ENCODE measurements around the gene XPO6.

XPO6 gene

DNA sequence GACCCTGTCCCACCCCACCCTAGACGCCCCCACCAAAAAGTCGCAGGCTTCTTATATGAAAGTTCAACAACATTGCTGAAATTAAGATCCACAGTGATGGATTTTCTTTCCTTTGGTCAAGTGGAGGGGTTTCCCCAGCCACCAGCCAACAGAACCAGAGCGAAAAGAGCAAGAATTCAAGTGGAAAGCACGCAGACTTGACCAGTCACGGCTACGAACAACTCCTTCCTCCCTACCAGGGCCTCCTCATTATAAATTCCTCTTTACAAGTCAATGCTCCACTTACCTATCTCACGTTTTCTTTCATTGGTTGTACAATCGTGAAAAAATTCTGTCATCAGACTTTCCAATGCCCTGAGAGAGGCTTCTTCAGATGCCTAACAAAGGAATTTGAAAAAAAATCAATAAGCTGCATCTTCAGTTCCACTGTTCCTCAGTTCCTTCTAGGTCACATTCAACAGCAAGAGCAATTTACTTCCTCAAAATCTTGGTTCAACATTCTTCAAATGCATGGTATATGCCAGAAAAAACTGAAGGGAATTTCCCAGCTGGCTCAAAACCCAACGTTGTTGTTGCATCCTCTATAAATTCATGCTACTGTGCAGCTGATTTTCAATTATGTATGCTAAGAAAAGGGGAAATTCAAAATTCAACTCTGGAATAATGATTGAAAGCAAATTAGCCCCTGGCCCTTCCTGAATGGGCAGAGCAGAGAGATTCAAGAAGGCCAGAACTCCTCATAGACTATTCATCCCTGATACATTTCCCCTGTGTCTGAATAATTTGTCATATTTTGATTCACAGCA lies 30.9 kb downstream of the XPO6 start:
- Histone ChIP-seq H3K4me3 (ENCODE audit: low read depth, low read length) (no peak overlapping the region), H3K79me2 (peaks cover 4% of the 10 kb centered on the region), H3K27me3 (ENCODE audit: control insufficient read depth, insufficient read depth, low read length) (no peaks in the 10 kb centered on the region), H3K4me2 (ENCODE audit: low read length) (no peak overlapping the region), H3K27ac (no peak overlapping the region), H2AFZ (no peak overlapping the region), H3K9me3 (ENCODE audit: control insufficient read depth, low read length) (no peaks in the 10 kb centered on the region), H3K9ac (no peak overlapping the region), H3K36me3 (ENCODE audit: control insufficient read depth, insufficient read depth, low read length) (no peaks in the 10 kb centered on the region), H3K4me1 (peaks cover 7% of the 10 kb centered on the region)
- TF ChIP-seq, protein P1, sequence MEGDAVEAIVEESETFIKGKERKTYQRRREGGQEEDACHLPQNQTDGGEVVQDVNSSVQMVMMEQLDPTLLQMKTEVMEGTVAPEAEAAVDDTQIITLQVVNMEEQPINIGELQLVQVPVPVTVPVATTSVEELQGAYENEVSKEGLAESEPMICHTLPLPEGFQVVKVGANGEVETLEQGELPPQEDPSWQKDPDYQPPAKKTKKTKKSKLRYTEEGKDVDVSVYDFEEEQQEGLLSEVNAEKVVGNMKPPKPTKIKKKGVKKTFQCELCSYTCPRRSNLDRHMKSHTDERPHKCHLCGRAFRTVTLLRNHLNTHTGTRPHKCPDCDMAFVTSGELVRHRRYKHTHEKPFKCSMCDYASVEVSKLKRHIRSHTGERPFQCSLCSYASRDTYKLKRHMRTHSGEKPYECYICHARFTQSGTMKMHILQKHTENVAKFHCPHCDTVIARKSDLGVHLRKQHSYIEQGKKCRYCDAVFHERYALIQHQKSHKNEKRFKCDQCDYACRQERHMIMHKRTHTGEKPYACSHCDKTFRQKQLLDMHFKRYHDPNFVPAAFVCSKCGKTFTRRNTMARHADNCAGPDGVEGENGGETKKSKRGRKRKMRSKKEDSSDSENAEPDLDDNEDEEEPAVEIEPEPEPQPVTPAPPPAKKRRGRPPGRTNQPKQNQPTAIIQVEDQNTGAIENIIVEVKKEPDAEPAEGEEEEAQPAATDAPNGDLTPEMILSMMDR (IDR thresholded peaks at IDR 0.05) = no peak

DNA sequence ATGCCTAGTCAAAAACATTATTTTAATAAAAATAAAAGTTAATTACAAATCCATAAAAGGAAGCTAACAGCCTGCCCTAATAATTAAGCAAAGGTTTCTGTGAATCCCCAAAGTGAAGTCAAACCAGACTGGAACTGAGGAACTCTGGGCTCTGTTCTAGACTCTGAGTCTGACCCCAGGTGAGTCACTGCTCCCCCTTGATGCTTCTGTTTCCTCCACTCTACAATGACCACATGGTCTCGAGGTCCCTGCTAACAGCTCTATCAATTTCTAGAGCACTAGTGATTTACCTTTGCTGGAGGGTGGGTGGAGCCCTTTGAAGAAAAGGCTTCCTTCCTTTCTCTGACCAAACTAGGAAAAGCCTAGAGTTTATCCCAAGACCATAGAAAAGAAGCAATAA lies 32.4 kb downstream of the XPO6 start:
- no peak overlapping the region for H2AFZ ChIP-seq
- no peaks in the 10 kb centered on the region for H3K27me3 ChIP-seq (ENCODE audit: control insufficient read depth, insufficient read depth, low read length)
- no peaks in the 10 kb centered on the region for H3K9me3 ChIP-seq (ENCODE audit: control insufficient read depth, low read length)
- H3K79me2 ChIP-seq = peaks cover 8% of the 10 kb centered on the region
- peaks cover 7% of the 10 kb centered on the region for H3K4me1 ChIP-seq
- no peak overlapping the region for H3K4me3 ChIP-seq (ENCODE audit: low read depth, low read length)
- TF ChIP-seq, protein P1 (IDR thresholded peaks at IDR 0.05) = no peak
- H3K36me3 ChIP-seq (ENCODE audit: control insufficient read depth, insufficient read depth, low read length) = no peaks in the 10 kb centered on the region
- no peak overlapping the region for H3K4me2 ChIP-seq (ENCODE audit: low read length)
- no peak overlapping the region for H3K9ac ChIP-seq
- no peak overlapping the region for H3K27ac ChIP-seq

DNA sequence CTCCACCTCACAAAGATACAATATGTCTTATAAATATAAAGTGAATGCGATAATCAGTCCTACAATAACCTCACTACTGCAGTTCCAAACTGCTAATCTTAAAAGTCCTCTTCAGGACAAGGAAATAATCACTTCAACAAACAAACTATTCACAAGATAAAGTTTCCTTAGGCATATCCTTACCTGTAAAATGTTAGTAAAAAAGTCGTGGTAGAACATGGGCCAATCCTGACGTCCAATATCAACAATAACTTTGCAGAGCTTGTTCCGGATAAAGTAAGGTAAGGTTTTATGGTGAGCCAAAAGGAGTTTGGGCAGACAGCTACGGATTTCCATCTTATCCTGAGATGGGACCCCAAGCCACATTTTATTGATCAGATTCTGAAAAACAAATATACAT lies 36.0 kb downstream of the XPO6 start:
- Histone ChIP-seq H3K27ac (no peak overlapping the region), H3K4me1 (no peaks in the 10 kb centered on the region), H3K36me3 (ENCODE audit: control insufficient read depth, insufficient read depth, low read length) (no peaks in the 10 kb centered on the region), H3K9me3 (ENCODE audit: control insufficient read depth, low read length) (no peaks in the 10 kb centered on the region), H3K9ac (no peak overlapping the region), H2AFZ (no peak overlapping the region), H3K4me3 (ENCODE audit: low read depth, low read length) (no peak overlapping the region), H3K79me2 (peaks cover 8% of the 10 kb centered on the region), H3K4me2 (ENCODE audit: low read length) (no peak overlapping the region), H3K27me3 (ENCODE audit: control insufficient read depth, insufficient read depth, low read length) (no peaks in the 10 kb centered on the region)
- TF ChIP-seq, protein P1 (IDR thresholded peaks at IDR 0.05) = no peak

DNA sequence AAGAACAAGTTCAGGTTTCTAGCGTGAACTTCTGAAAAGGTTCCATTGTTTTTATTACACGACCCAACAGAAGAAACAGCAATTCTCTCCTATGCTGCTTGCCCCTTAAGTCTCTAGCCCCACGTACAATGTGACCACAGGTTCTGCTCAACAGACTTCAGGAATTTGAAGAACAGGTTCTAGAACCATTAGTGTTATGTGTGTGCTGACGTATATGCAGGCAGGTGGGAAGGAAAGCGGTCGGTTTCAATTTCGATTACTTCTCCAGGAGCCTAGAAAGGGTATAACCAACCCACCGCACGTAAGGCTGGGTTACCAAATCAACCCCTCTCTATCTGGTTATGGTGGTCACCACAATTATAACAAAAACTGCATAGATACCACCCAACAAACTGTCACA lies 39.4 kb downstream of the XPO6 start:
- Histone ChIP-seq H3K4me1 (no peaks in the 10 kb centered on the region), H3K4me3 (ENCODE audit: low read depth, low read length) (no peak overlapping the region), H3K4me2 (ENCODE audit: low read length) (no peak overlapping the region), H3K27me3 (ENCODE audit: control insufficient read depth, insufficient read depth, low read length) (no peaks in the 10 kb centered on the region), H3K9me3 (ENCODE audit: control insufficient read depth, low read length) (no peaks in the 10 kb centered on the region), H3K36me3 (ENCODE audit: control insufficient read depth, insufficient read depth, low read length) (no peaks in the 10 kb centered on the region), H3K27ac (no peak overlapping the region), H3K79me2 (peaks cover 4% of the 10 kb centered on the region), H3K9ac (no peak overlapping the region), H2AFZ (no peak overlapping the region)
- TF ChIP-seq, protein P1 (IDR thresholded peaks at IDR 0.05) = no peak

DNA sequence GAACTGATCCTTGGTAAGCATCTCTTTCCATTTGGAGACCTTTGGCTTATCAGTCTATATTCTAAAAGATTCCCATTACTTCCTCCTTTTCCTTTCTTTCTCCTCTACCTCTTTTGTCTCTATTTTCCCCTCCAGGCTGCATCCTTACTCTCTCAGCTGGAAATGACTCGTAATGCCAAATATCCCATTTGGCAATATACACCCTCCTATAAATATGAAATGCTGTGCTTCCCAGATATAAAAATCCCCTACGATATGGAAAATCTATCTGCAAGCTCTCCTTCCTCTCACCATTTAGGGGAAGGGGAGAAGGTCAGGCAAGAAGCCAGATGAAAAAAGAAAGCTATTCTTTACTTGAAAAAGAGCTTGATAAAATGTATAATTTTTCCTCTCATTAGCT lies 39.9 kb downstream of the XPO6 start:
- Histone ChIP-seq H2AFZ (no peak overlapping the region), H3K9me3 (ENCODE audit: control insufficient read depth, low read length) (no peaks in the 10 kb centered on the region), H3K4me3 (ENCODE audit: low read depth, low read length) (no peak overlapping the region), H3K4me2 (ENCODE audit: low read length) (no peak overlapping the region), H3K79me2 (peaks cover 6% of the 10 kb centered on the region), H3K4me1 (no peaks in the 10 kb centered on the region), H3K27ac (no peak overlapping the region), H3K27me3 (ENCODE audit: control insufficient read depth, insufficient read depth, low read length) (no peaks in the 10 kb centered on the region), H3K9ac (no peak overlapping the region), H3K36me3 (ENCODE audit: control insufficient read depth, insufficient read depth, low read length) (no peaks in the 10 kb centered on the region)
- TF ChIP-seq, protein P1 (IDR thresholded peaks at IDR 0.05) = no peak
